AG09309 (cell line): Measurements from ENCODE around the gene GP1BB.

Source experiments
- DNase-seq: peaks from one replicate; pipeline ENCODE4 v3.0.0-alpha.2; 2010; ENCODE audit warnings: low read depth
- H3K4me3 ChIP-seq: 2 replicates; pipeline ENCODE4 v1.5.1; 2011; ENCODE audit warnings: mild to moderate bottlenecking, low read depth, low read length, moderate library complexity; ENCODE audit not compliant: control insufficient read depth
- TF ChIP-seq, protein P1 (sequence below): IDR thresholded peaks from 2 replicates; pipeline ENCODE4 v1.5.1; 2011; ENCODE audit warnings: mild to moderate bottlenecking, low read depth, low read length, inconsistent platforms; ENCODE audit not compliant: insufficient read depth, control insufficient read depth; ENCODE audit errors: missing control alignments

Gene GP1BB

GRCh38 chr22:19749876-19750275, 26.5 kb downstream of the GP1BB start:
- TF ChIP-seq, protein P1, sequence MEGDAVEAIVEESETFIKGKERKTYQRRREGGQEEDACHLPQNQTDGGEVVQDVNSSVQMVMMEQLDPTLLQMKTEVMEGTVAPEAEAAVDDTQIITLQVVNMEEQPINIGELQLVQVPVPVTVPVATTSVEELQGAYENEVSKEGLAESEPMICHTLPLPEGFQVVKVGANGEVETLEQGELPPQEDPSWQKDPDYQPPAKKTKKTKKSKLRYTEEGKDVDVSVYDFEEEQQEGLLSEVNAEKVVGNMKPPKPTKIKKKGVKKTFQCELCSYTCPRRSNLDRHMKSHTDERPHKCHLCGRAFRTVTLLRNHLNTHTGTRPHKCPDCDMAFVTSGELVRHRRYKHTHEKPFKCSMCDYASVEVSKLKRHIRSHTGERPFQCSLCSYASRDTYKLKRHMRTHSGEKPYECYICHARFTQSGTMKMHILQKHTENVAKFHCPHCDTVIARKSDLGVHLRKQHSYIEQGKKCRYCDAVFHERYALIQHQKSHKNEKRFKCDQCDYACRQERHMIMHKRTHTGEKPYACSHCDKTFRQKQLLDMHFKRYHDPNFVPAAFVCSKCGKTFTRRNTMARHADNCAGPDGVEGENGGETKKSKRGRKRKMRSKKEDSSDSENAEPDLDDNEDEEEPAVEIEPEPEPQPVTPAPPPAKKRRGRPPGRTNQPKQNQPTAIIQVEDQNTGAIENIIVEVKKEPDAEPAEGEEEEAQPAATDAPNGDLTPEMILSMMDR: no peak
- no peak overlapping the region for H3K4me3 ChIP-seq
- DNase-seq: no peak

- no peak for DNase-seq
- H3K4me3 ChIP-seq: no peak overlapping the region
- TF ChIP-seq, protein P1: no peak
Observed at GRCh38 chr22:19750507-19751490, 27.5 kb downstream of the GP1BB start.

DNA sequence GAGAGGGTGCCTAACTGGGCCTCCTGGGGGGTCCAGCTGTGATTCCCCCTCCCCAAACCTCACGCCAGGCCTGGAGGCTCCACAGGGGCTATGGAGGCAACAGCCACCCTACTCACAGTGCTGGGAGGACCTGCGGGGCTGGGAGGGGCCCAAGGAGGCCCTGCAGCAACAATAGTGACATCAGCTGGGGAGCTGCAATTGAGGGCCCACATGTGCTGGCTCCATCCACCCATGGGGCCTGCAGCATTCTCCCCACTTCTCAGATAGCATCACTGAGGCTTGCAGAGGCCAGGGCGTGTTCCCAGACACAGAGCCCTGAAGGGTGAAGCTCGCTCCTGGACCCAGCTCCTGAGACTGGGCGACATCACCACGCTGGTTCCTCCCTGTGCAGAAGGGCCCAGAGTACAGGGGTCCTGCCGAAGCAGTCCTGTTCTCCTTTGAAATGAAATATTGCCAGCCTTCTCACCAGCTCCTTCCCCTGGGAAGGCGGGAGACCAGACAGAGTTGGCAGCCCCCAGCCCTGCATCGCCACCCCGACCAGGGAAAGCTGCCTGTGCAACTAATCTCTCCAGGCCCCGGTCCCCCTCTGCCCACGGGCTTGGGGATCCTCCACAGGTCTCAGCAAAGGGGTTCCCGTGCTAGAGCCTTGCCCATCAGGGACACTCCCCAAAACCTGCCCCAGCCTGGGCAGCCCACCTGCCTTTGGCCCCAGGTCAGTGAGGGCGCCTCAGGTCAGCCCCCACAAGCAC, 28.3 kb downstream of the GP1BB start:
- TF ChIP-seq, protein P1: no peak
- no peak for DNase-seq
- no peak overlapping the region for H3K4me3 ChIP-seq

DNA sequence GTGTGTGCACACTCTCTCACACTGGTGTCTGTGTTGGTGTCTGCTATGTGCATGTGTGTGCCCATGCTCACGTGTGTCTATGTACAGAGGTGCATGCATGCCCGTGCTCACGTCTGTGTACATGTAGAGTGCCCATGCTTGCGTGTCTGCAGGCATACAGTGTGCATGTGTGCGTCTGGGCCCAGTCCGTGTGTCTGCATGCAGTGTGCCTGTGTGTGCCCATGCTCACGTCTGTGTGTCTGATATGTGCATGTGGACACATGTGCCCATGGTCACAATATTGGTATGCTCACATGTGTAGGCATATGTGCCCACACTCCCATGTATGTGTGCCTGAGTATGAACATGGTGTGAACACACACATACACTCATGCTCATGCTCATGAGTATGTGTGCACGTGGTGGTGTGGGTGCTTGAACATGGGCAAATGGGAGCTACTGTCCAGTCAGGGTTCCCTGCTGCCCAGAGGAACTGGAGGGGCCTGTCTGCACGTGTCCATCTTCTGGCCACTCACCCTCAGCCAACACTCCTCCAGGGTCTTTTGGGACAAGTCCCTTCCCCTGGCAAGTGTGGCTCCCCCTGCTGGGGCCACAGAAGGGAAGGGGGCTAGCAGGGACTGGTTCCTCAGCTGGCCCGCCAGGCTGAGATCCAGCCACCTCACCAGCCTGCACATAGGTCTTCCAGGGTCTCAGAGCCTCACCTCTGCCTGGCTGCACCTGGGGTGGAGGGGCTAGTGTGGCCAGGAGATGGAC, 29.9 kb downstream of the GP1BB start:
- no peak for DNase-seq
- TF ChIP-seq, protein P1: no peak
- no peak overlapping the region for H3K4me3 ChIP-seq

DNA sequence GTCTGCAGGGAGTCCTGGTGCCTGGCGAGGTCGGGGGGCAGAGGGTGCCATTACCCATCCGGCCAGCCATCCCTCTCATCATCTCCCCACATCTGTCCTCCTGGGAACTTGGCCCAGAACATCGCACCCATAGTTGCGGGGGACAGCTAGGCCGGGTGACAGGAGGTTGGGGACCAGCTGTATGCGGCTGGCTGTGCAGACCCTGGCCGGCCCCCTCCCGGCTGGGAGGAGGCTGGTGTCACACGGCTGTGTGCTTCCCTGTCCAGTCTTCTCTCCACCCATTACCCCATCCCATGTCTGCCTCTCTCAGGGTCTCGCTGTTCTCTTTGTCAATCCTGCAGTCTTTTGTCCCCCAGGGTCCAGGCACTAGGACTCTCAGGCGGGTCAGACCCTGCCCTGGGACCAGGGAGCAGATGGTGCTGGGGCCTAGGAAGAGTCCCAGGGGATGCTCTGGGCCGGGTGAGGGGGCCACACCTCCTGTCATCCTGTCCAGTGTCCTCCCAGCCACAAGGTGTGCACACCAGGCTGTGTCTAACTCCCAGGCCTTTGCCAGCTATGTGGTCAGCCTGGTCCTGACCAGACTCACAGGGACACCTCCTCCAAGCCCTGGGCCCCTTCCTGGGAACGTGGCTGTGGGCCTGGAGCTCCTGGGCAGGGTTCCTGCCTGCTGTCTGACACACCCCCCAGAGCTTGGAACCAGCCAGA, 30.8 kb downstream of the GP1BB start:
- TF ChIP-seq, protein P1: no peak
- no peak overlapping the region for H3K4me3 ChIP-seq
- no peak for DNase-seq
